Cardiac fibroblast (primary cell): ENCODE measurements around the gene APOO.

Source experiments
- DNase-seq, 2 donors: peaks; one replicate each; pipeline versions ENCODE4 v3.0.0 to v3.0.0-alpha.2; 2010; ENCODE audit warnings: low read depth in 2 of 2
- H3K4me3 ChIP-seq, 2 donors: replicated peaks in 1 of 2; 1 replicate in 1 of 2; 2 replicates in 1 of 2; pipeline ENCODE4 v1.5.1; 2011; ENCODE audit warnings: low read depth in 2 of 2, low read length in 2 of 2, mild to moderate bottlenecking in 2 of 2, moderate library complexity in 1 of 2
- CTCF ChIP-seq: IDR thresholded peaks from one replicate; pipeline ENCODE4 v1.5.1; 2011; ENCODE audit warnings: low read depth, mild to moderate bottlenecking, low read length, inconsistent platforms

APOO gene

GRCh38 chrX:23789386-23790154, 118.2 kb downstream of the APOO start:
- DNase-seq: no peak
- no peak overlapping the region for H3K4me3 ChIP-seq
- TF ChIP-seq CTCF: no peak

- no peak for DNase-seq
- no peak overlapping the region for H3K4me3 ChIP-seq
- TF ChIP-seq CTCF: no peak
Measured at GRCh38 chrX:23788946-23789345, 118.8 kb downstream of the APOO start.

GRCh38 chrX:23788521-23788920, 119.2 kb downstream of the APOO start:
- DNase-seq: peak in 1 of 2 donors; percentile 6
- TF ChIP-seq CTCF: no peak
- no peak overlapping the region for H3K4me3 ChIP-seq

GRCh38 chrX:23787745-23788118, 120.0 kb downstream of the APOO start:
- peak in 1 of 2 donors; percentile 18 for DNase-seq
- TF ChIP-seq CTCF: no peak
- H3K4me3 ChIP-seq: no peak overlapping the region

- peak; percentile 49 to 62 for DNase-seq
- no peak for TF ChIP-seq CTCF
- no peak overlapping the region for H3K4me3 ChIP-seq
Measured at GRCh38 chrX:23786268-23786815, 121.4 kb downstream of the APOO start.

- TF ChIP-seq CTCF: no peak
- H3K4me3 ChIP-seq: peak overlapping the region in 1 of 2 donors; percentile 7
- peak; percentile 24 to 43 for DNase-seq
Measured at GRCh38 chrX:23785580-23785979, 122.2 kb downstream of the APOO start.
